Fibroblast of skin of left quadriceps (primary cell): Measurements from ENCODE around the gene GNB1.
"Not testable (repeated sequence)": the region's sequence is repeated elsewhere in the genome, so short reads cannot be mapped to it uniquely, and the experiment has no call there.

Experiments
- DNase-seq, 2 experiments: peaks; one replicate each; pipeline ENCODE4 v3.0.0-alpha.2; 2013; ENCODE audit warnings: low read depth in 2 of 2

Gene GNB1

GRCh38 chr1:1745651-1746565, 145.0 kb downstream of the GNB1 start:
- DNase-seq = peak; percentile 57 to 60

- DNase-seq = not testable (repeated sequence)
These were observed 148.4 kb downstream of the GNB1 start for GRCh38 chr1:1742529-1742928.

DNA sequence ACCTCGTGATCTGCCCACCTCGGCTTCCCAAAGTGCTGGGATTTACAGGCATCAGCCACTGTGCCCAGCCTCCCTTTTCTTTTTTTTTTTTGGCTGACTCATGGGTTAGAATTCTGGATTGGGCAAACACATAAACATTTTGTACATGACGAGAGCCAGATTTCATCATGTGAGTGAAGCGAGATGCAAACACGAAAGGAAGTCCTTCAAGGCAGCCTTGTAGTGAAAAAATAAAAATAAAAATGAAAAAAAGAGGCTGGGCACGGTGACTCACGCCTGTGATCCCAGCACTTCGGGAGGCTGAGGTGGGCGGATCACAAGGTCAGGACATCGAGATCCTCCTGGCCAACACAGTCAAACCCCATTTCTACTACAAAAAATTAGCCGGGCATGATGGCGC, 149.9 kb downstream of the GNB1 start:
- peak; percentile 74 to 77 for DNase-seq

DNA sequence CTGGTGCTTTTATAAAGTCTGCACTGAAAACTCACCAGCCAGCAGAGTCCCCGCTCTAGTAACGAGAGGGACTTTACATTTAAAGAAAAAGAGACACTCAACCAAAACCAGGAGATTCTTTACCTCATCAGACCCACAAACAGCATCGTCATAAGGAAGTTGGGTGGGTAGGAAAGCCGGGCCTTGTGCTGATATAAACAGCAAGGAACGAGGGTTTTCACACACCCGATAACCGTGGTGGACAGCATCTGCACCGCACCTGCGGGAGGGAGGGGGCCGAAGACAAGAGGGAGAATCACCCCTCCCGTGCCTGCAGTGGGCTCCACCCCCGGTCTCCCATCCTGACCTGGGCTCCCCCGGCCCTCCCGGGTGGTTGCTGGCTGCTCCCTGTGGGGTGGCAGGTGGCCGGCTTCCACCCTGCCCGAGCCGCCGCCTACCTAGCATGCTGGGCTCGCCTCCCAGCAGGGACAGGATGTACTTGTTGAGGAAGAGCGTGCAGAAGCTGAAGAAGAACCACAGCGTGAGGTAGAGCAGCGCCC, 152.0 kb downstream of the GNB1 start:
- not testable (repeated sequence) for DNase-seq

DNA sequence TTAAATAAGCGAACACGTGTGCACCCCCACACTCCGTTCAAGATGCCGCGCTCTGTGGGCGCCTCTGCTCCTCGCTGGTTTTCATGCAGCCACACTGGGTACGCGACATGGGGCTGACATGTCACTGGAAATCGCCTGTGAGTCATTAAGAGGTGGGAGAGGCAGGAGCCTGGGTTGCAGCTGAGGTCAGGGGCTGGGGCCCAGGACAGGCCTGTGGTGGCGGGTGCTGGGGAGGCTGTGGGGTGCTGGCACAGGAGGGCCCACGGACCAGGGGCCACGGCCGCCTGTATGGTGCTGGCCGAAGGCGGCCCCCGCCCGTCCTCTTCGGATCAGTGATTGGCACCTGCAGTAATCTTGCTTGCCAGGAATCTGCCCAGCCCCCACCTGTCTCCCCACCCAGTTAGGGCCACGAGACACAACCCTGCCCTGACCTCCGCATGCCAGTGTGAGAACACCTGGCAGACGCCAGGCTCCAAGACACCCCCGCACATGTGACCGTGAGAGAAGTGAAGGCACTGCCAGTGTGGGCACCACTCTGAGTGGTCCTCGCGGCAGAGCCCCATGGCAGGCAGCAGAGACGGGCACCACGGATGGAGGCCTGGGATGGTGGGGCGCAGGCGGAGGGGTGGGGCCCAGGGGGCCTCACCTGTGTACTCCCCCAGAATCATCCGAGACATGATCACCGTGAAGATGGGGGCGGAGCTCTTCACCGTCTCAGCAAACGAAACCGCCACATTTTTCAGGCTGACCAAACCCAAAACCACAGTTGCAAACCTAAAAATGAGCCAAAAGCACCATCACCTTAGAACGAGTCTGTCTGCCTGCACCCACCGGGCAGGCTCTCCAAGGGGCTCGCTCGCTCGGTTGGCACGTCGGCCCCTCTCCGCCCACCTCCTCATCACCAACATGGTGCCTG, 153.0 kb downstream of the GNB1 start:
- DNase-seq = not testable (repeated sequence)
